ENCODE measurements around the gene CHRDL2. TPM values are rescaled to one million over a fixed set of nuclear protein-coding genes. Genes with fewer than 3 reads are reported as not detected.

Gene CHRDL2
- polyA plus RNA-seq, 1 donor, result 2.1 TPM

- DNase-seq, result no peak
These were observed 46.6 kb downstream of the CHRDL2 start for GRCh38 chr11:74684661-74685060.

- DNase-seq, result no peak
These were observed 47.2 kb downstream of the CHRDL2 start for GRCh38 chr11:74683941-74684481.

GRCh38 chr11:74683279-74683871 is 47.9 kb downstream of the CHRDL2 start:
- DNase-seq, result peak; percentile 48

- DNase-seq, result no peak
These were observed 48.4 kb downstream of the CHRDL2 start for GRCh38 chr11:74682731-74683278.

- no peak for DNase-seq
These were observed 49.3 kb downstream of the CHRDL2 start for GRCh38 chr11:74681686-74682651.

- DNase-seq, result no peak
These were observed 50.3 kb downstream of the CHRDL2 start for GRCh38 chr11:74680703-74681531.

GRCh38 chr11:74680035-74680671 is 51.1 kb downstream of the CHRDL2 start:
- DNase-seq, result no peak

GRCh38 chr11:74679513-74679865 is 51.7 kb downstream of the CHRDL2 start:
- DNase-seq, result no peak

GRCh38 chr11:74678591-74679512 is 52.4 kb downstream of the CHRDL2 start:
- no peak for DNase-seq

GRCh38 chr11:74678041-74678440 is 53.2 kb downstream of the CHRDL2 start:
- no peak for DNase-seq

GRCh38 chr11:74677131-74677530 is 54.1 kb downstream of the CHRDL2 start:
- no peak for DNase-seq

- DNase-seq, result no peak
These were observed 54.6 kb downstream of the CHRDL2 start for GRCh38 chr11:74676596-74676995.

- no peak for DNase-seq
These were observed 55.5 kb downstream of the CHRDL2 start for GRCh38 chr11:74675761-74676160.

GRCh38 chr11:74673693-74674360 is 57.4 kb downstream of the CHRDL2 start:
- no peak for DNase-seq

GRCh38 chr11:74672956-74673692 is 58.1 kb downstream of the CHRDL2 start:
- DNase-seq, result peak; percentile 54

- no peak for DNase-seq
These were observed 58.8 kb downstream of the CHRDL2 start for GRCh38 chr11:74672332-74672955.

- no peak for DNase-seq
These were observed 59.6 kb downstream of the CHRDL2 start for GRCh38 chr11:74671520-74672196.

GRCh38 chr11:74670171-74670570 is 61.1 kb downstream of the CHRDL2 start:
- no peak for DNase-seq

All from hindlimb muscle (tissue), 1 donor.